Loucy (cell line): ENCODE data around the gene NCDN.
"Not testable (repeated sequence)": the region's sequence is repeated elsewhere in the genome, so short reads cannot be mapped to it uniquely, and the experiment has no call there.

Experiments
- H2AFZ ChIP-seq: fragments of 200-600 bp; sonication (generic); 2 replicates; pipeline ENCODE4 v1.6.0; 2016; ENCODE audit warnings: antibody characterized with exemption, mild to moderate bottlenecking, low read length, moderate library complexity
- H3F3A ChIP-seq: fragments of 200-600 bp; 2 replicates; pipeline ENCODE4 v1.6.0; 2016; ENCODE audit warnings: antibody characterized with exemption, low read depth, mild to moderate bottlenecking
- H3K27me3 ChIP-seq: fragments of 200-600 bp; sonication (generic); 2 replicates; pipeline ENCODE4 v1.6.1; 2014; ENCODE audit warnings: low read length, mild to moderate bottlenecking; ENCODE audit not compliant: insufficient read depth, poor library complexity, severe bottlenecking
- H3K36me3 ChIP-seq: fragments of 200-600 bp; sonication (generic); 2 replicates; pipeline ENCODE4 v1.6.1; 2016; ENCODE audit warnings: low read length; ENCODE audit not compliant: insufficient read depth
- H3K4me1 ChIP-seq: fragments of 200-600 bp; sonication (generic); 2 replicates; pipeline ENCODE4 v1.5.1; 2014; ENCODE audit warnings: low read length, mild to moderate bottlenecking; ENCODE audit not compliant: insufficient read depth, poor library complexity, severe bottlenecking
- H3K4me2 ChIP-seq: fragments of 200-600 bp; sonication (generic); 2 replicates; pipeline ENCODE4 v1.6.0; 2014; ENCODE audit warnings: antibody characterized with exemption, low read length, low read depth, mild to moderate bottlenecking; ENCODE audit not compliant: poor library complexity, severe bottlenecking
- H3K4me3 ChIP-seq: fragments of 200-600 bp; sonication (generic); 2 replicates; pipeline ENCODE4 v1.5.1; 2014; ENCODE audit warnings: low read length, mild to moderate bottlenecking, mixed read lengths; ENCODE audit not compliant: poor library complexity, severe bottlenecking
- H3K79me2 ChIP-seq: fragments of 200-600 bp; sonication (generic); 2 replicates; pipeline ENCODE4 v1.6.1; 2014; ENCODE audit warnings: low read length; ENCODE audit not compliant: insufficient read depth
- H3K9ac ChIP-seq: fragments of 200-600 bp; sonication (generic); 2 replicates; pipeline ENCODE4 v1.6.0; 2014; ENCODE audit warnings: mild to moderate bottlenecking, low read depth, low read length, moderate library complexity; ENCODE audit not compliant: poor library complexity, severe bottlenecking
- H3K9me2 ChIP-seq: fragments of 200-600 bp; sonication (generic); replicated peaks from 2 replicates; pipeline ENCODE4 v1.6.1; 2016; ENCODE audit warnings: low read depth, low read length, mixed read lengths
- H3K9me3 ChIP-seq: fragments of 200-600 bp; sonication (generic); 2 replicates; pipeline ENCODE4 v1.6.1; 2014; ENCODE audit warnings: mild to moderate bottlenecking, antibody characterized with exemption, low read length, low read depth; ENCODE audit not compliant: insufficient read depth
- H4K20me1 ChIP-seq: fragments of 200-600 bp; sonication (generic); 2 replicates; pipeline ENCODE4 v1.6.0; 2014; ENCODE audit warnings: antibody characterized with exemption, low read length, mild to moderate bottlenecking; ENCODE audit not compliant: insufficient read depth, poor library complexity, severe bottlenecking
- EZH2phosphoT487 ChIP-seq: fragments of 200-600 bp; IDR thresholded peaks from 2 replicates; pipeline ENCODE4 v1.6.1; 2018; ENCODE audit warnings: antibody characterized with exemption, mild to moderate bottlenecking, moderate library complexity, borderline replicate concordance
- TF ChIP-seq, protein P1 (sequence below): fragments of 200-600 bp; sonication (generic); conservative IDR thresholded peaks from 2 replicates; pipeline ENCODE4 v1.5.1; 2014; ENCODE audit warnings: mild to moderate bottlenecking, antibody characterized with exemption, low read length

The NCDN gene

GRCh38 chr1:35585281-35585680 is 27.7 kb downstream of the NCDN start:
- H3K4me3 ChIP-seq = no peak overlapping the region
- no peak overlapping the region for H2AFZ ChIP-seq
- H3K4me1 ChIP-seq = peaks cover 7% of the 10 kb centered on the region
- TF ChIP-seq, protein P1, sequence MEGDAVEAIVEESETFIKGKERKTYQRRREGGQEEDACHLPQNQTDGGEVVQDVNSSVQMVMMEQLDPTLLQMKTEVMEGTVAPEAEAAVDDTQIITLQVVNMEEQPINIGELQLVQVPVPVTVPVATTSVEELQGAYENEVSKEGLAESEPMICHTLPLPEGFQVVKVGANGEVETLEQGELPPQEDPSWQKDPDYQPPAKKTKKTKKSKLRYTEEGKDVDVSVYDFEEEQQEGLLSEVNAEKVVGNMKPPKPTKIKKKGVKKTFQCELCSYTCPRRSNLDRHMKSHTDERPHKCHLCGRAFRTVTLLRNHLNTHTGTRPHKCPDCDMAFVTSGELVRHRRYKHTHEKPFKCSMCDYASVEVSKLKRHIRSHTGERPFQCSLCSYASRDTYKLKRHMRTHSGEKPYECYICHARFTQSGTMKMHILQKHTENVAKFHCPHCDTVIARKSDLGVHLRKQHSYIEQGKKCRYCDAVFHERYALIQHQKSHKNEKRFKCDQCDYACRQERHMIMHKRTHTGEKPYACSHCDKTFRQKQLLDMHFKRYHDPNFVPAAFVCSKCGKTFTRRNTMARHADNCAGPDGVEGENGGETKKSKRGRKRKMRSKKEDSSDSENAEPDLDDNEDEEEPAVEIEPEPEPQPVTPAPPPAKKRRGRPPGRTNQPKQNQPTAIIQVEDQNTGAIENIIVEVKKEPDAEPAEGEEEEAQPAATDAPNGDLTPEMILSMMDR = no peak
- no peak for TF ChIP-seq EZH2phosphoT487
- H3K4me2 ChIP-seq = no peak overlapping the region
- no peaks in the 10 kb centered on the region for H3K9me2 ChIP-seq
- no peaks in the 10 kb centered on the region; the same call in 1 of the 2 replicates for H3K36me3 ChIP-seq
- no peaks in the 10 kb centered on the region for H3K27me3 ChIP-seq
- peaks cover 3% of the 10 kb centered on the region; the same call in 1 of the 2 replicates for H3F3A ChIP-seq
- no peak overlapping the region for H3K9ac ChIP-seq
- H3K9me3 ChIP-seq = no peaks in the 10 kb centered on the region
- 0 out of 2 replicates have a peak, but pooled peaks cover under 1% of the 10 kb centered on the region for H3K79me2 ChIP-seq
- no peaks in the 10 kb centered on the region for H4K20me1 ChIP-seq

GRCh38 chr1:35585805-35586204 is 28.2 kb downstream of the NCDN start:
- H3K9me3 ChIP-seq, H3F3A ChIP-seq, H3K36me3 ChIP-seq, H3K9ac ChIP-seq, H4K20me1 ChIP-seq, H3K79me2 ChIP-seq, H3K4me2 ChIP-seq, H3K4me1 ChIP-seq, H3K4me3 ChIP-seq, H3K9me2 ChIP-seq, H2AFZ ChIP-seq, H3K27me3 ChIP-seq: not testable (repeated sequence)

DNA sequence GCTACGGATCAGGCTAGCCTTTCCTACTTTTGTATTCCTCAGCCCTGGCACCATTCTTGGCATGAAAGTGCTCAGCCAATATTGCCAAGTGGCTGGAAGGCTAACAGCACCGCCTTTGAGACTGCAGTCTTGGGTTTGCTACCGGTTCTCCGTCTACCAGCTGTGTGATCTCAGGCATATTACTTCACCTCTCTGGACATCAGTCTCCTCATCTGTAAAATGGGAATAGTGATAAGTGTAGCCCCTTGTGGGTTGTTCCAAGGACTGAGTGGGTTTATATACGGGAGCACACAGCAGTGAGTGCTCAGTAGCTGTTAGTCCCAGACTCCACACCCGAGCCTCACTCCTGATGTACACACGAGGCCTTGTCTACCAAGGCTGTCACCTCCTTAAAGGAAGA is 29.2 kb downstream of the NCDN start:
- no peaks in the 10 kb centered on the region for H3K9me2 ChIP-seq
- H3F3A ChIP-seq = no peaks in the 10 kb centered on the region
- H3K4me1 ChIP-seq = no peaks in the 10 kb centered on the region
- no peak for TF ChIP-seq EZH2phosphoT487
- TF ChIP-seq, protein P1 = no peak
- no peak overlapping the region for H2AFZ ChIP-seq
- no peaks in the 10 kb centered on the region for H3K27me3 ChIP-seq
- H3K4me2 ChIP-seq = no peak overlapping the region
- H3K36me3 ChIP-seq = peaks cover 9% of the 10 kb centered on the region; the same call in 1 of the 2 replicates
- H3K4me3 ChIP-seq = no peak overlapping the region
- H4K20me1 ChIP-seq = no peaks in the 10 kb centered on the region
- no peaks in the 10 kb centered on the region for H3K79me2 ChIP-seq
- no peak overlapping the region for H3K9ac ChIP-seq
- H3K9me3 ChIP-seq = no peaks in the 10 kb centered on the region

DNA sequence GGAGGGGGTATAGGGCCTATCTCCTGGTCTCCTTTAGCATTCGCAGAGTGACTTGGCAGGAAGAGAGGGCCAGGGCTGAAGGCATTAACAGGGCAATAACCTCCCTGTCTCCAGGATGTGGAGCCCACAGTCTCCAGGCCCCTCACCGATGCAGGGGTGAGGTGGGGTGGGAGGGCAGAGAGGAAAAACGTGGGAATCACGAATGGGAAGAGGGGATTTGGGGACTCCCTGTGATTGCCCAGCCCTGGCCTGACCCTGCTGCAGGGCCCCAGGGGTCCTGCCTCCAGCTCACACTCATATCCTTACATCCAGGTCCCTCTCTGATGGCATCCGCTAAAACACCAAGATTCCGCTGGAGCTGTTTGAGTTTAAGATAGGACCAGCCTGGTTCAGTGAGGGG is 30.1 kb downstream of the NCDN start:
- H2AFZ ChIP-seq = no peak overlapping the region
- H3K4me2 ChIP-seq = no peak overlapping the region
- H3K36me3 ChIP-seq = peaks cover 9% of the 10 kb centered on the region; the same call in 1 of the 2 replicates
- no peaks in the 10 kb centered on the region for H3K9me3 ChIP-seq
- peaks cover 2% of the 10 kb centered on the region for H3K4me1 ChIP-seq
- H4K20me1 ChIP-seq = no peaks in the 10 kb centered on the region
- H3K9me2 ChIP-seq = no peaks in the 10 kb centered on the region
- H3F3A ChIP-seq = no peaks in the 10 kb centered on the region
- TF ChIP-seq, protein P1 = no peak
- TF ChIP-seq EZH2phosphoT487 = no peak
- H3K9ac ChIP-seq = no peak overlapping the region
- no peaks in the 10 kb centered on the region for H3K27me3 ChIP-seq
- H3K79me2 ChIP-seq = no peaks in the 10 kb centered on the region
- H3K4me3 ChIP-seq = no peak overlapping the region
